ENCODE data around the gene USP22. TPM values are rescaled to one million over a fixed set of nuclear protein-coding genes. Genes with fewer than 3 reads are reported as not detected.

The USP22 gene
- total and polyA plus RNA-seq, 10 of the 15 experiments (the other 5 are each of a cell fraction or from before 2014, with no cell fraction given) = 10.8 to 218 (median 98.8) TPM

DNA sequence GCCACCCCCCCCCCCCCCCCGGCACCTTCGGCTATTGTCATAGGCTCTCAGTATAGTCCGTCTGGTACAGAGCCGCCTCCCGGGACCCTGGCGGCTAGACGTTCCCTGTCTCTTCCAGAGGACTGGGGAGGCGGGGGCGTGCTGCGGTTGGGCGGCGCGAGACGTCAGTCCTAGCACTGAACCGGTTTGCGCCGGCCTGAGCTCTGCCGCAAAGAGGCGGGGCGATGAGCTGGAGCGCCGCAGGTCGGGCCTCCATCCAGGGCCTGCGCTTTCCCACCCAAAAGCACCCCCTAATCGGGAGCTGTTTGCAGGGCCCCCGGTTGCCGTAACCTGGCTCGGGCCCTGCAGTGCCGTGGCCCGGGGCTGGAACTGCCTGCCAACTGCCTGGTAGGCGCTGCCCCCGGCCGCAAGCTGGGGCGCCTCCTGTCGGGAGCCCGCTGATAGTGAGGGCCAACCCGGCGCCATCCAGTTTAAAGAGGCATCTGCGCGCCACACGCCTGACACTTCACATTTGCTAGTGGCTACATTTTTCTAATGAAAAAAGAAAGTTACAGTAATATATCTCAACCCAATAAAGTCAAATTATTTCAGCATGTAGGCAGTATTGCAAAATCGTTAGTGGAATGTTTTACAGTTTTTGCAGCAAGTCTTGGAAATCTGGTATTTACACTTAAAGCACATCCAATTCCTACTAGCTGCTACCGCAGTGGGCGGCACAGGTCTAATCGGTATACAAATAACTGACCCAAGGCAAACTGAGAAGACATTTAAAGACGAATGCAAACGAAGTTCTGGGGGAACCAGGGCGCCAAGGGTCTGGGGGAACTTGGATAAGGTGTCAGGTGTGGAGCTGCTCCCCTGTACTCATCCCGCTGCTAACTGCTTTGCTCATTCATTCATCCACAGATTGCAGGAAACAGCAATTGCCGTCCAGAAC is 753 bp upstream of the USP22 start (continued):
- TF ChIP-seq, protein P1, sequence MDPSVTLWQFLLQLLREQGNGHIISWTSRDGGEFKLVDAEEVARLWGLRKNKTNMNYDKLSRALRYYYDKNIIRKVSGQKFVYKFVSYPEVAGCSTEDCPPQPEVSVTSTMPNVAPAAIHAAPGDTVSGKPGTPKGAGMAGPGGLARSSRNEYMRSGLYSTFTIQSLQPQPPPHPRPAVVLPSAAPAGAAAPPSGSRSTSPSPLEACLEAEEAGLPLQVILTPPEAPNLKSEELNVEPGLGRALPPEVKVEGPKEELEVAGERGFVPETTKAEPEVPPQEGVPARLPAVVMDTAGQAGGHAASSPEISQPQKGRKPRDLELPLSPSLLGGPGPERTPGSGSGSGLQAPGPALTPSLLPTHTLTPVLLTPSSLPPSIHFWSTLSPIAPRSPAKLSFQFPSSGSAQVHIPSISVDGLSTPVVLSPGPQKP (IDR thresholded peaks at IDR 0.05; ENCODE audit: low read depth, low read length) = no peak
- TF ChIP-seq CHD2 (IDR thresholded peaks at IDR 0.05; ENCODE audit: borderline replicate concordance, low read depth, low read length) (no peak), BMI1 (IDR thresholded peaks at IDR 0.05; ENCODE audit: borderline replicate concordance) (no peak), FOXM1 (IDR thresholded peaks at IDR 0.05; ENCODE audit: low read depth, low read length) (no peak), MYB (IDR thresholded peaks at IDR 0.05; ENCODE audit: borderline replicate concordance, low read depth, low read length) (no peak), ZNF24 (IDR thresholded peaks at IDR 0.05) (no peak), BACH1 (IDR thresholded peaks at IDR 0.05; ENCODE audit: borderline replicate concordance) (peak; percentile 86), RAD21 (IDR thresholded peaks at IDR 0.05; ENCODE audit: insufficient read depth, low read depth, low read length) (peak; percentile 34; the same call in 1 of the 2 replicates), CBFB (IDR thresholded peaks at IDR 0.05; ENCODE audit: low read depth) (peak; percentile 87), NR2F1 (conservative IDR thresholded peaks at IDR 0.05) (peak; percentile 65), NBN (IDR thresholded peaks at IDR 0.05) (peak; percentile 92), EGR1 (IDR thresholded peaks at IDR 0.05; ENCODE audit: borderline replicate concordance in 1 of 2, low read depth in 2 of 2, low read length in 2 of 2) (peak; percentile 67 to 97), SMAD1 (IDR thresholded peaks at IDR 0.05; ENCODE audit: low read depth, partially characterized antibody) (no peak), ZBED1 (IDR thresholded peaks at IDR 0.05; ENCODE audit: borderline replicate concordance) (no peak), ESRRA (IDR thresholded peaks at IDR 0.05; ENCODE audit: low read length) (no peak), CREM (IDR thresholded peaks at IDR 0.05; ENCODE audit: low read depth) (peak; percentile 8; the same call in 1 of the 2 replicates), BHLHE40 (IDR thresholded peaks at IDR 0.05; ENCODE audit: borderline replicate concordance in 1 of 2, low read depth in 2 of 2, low read length in 1 of 2) (peak; percentile 42 to 75), NFXL1 (IDR thresholded peaks at IDR 0.05; ENCODE audit: borderline replicate concordance) (no peak)
- TF ChIP-seq, protein P2, sequence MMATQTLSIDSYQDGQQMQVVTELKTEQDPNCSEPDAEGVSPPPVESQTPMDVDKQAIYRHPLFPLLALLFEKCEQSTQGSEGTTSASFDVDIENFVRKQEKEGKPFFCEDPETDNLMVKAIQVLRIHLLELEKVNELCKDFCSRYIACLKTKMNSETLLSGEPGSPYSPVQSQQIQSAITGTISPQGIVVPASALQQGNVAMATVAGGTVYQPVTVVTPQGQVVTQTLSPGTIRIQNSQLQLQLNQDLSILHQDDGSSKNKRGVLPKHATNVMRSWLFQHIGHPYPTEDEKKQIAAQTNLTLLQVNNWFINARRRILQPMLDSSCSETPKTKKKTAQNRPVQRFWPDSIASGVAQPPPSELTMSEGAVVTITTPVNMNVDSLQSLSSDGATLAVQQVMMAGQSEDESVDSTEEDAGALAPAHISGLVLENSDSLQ (IDR thresholded peaks at IDR 0.05) = peak; percentile 93
- TF ChIP-seq, protein P3, sequence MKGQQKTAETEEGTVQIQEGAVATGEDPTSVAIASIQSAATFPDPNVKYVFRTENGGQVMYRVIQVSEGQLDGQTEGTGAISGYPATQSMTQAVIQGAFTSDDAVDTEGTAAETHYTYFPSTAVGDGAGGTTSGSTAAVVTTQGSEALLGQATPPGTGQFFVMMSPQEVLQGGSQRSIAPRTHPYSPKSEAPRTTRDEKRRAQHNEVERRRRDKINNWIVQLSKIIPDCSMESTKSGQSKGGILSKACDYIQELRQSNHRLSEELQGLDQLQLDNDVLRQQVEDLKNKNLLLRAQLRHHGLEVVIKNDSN (IDR thresholded peaks at IDR 0.05; ENCODE audit: borderline replicate concordance, extremely low read length, insufficient read depth, low read depth, low read length) = no peak
- TF ChIP-seq, protein P4, sequence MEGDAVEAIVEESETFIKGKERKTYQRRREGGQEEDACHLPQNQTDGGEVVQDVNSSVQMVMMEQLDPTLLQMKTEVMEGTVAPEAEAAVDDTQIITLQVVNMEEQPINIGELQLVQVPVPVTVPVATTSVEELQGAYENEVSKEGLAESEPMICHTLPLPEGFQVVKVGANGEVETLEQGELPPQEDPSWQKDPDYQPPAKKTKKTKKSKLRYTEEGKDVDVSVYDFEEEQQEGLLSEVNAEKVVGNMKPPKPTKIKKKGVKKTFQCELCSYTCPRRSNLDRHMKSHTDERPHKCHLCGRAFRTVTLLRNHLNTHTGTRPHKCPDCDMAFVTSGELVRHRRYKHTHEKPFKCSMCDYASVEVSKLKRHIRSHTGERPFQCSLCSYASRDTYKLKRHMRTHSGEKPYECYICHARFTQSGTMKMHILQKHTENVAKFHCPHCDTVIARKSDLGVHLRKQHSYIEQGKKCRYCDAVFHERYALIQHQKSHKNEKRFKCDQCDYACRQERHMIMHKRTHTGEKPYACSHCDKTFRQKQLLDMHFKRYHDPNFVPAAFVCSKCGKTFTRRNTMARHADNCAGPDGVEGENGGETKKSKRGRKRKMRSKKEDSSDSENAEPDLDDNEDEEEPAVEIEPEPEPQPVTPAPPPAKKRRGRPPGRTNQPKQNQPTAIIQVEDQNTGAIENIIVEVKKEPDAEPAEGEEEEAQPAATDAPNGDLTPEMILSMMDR (IDR thresholded peaks at IDR 0.05 in 2 of 3, conservative IDR thresholded peaks at IDR 0.05 in 1 of 3; ENCODE audit: control insufficient read depth in 2 of 3, extremely low read depth in 1 of 3, insufficient read depth in 1 of 3, low read depth in 3 of 3, low read length in 3 of 3) = peak; percentile 77 to 84 (median 79)
- TF ChIP-seq, protein P5, sequence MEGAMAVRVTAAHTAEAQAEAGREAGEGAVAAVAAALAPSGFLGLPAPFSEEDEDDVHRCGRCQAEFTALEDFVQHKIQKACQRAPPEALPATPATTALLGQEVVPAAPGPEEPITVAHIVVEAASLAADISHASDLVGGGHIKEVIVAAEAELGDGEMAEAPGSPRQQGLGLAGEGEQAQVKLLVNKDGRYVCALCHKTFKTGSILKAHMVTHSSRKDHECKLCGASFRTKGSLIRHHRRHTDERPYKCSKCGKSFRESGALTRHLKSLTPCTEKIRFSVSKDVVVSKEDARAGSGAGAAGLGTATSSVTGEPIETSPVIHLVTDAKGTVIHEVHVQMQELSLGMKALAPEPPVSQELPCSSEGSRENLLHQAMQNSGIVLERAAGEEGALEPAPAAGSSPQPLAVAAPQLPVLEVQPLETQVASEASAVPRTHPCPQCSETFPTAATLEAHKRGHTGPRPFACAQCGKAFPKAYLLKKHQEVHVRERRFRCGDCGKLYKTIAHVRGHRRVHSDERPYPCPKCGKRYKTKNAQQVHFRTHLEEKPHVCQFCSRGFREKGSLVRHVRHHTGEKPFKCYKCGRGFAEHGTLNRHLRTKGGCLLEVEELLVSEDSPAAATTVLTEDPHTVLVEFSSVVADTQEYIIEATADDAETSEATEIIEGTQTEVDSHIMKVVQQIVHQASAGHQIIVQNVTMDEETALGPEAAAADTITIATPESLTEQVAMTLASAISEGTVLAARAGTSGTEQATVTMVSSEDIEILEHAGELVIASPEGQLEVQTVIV (IDR thresholded peaks at IDR 0.05; ENCODE audit: borderline replicate concordance, partially characterized antibody) = no peak
